Neural cell (in vitro differentiated cells): ENCODE results near the gene ATP2B1. TPM values are rescaled to one million over a fixed set of nuclear protein-coding genes. Genes with fewer than 3 reads are reported as not detected.

Source experiments
- H2AFZ ChIP-seq: fragments of 200-600, 300-800 bp; sonication (generic), shearing (Covaris generic); 2 replicates; pipeline ENCODE4 v1.6.0; 2014; ENCODE audit warnings: low read depth, mild to moderate bottlenecking, antibody characterized with exemption, low read length, moderate library complexity
- H3F3A ChIP-seq: fragments of 200-600 bp; shearing (Covaris generic); 2 replicates; pipeline ENCODE4 v1.6.1; 2016; ENCODE audit warnings: mild to moderate bottlenecking, moderate library complexity, mixed read lengths, antibody characterized with exemption, low read length; ENCODE audit not compliant: insufficient read depth, poor library complexity, severe bottlenecking
- H3K27ac ChIP-seq: fragments of 200-600, 300-800 bp; sonication (generic), shearing (Covaris generic); 2 replicates; pipeline ENCODE4 v1.5.1; 2014; ENCODE audit warnings: mild to moderate bottlenecking, low read length, moderate library complexity
- H3K27me3 ChIP-seq: fragments of 300-800, 200-600 bp; sonication (generic), shearing (Covaris generic); 2 replicates; pipeline ENCODE4 v1.6.0; 2014; ENCODE audit warnings: mild to moderate bottlenecking, low read depth, low read length, moderate library complexity; ENCODE audit not compliant: insufficient read depth
- H3K36me3 ChIP-seq: fragments of 300-800, 200-600 bp; sonication (generic), shearing (Covaris generic); 2 replicates; pipeline ENCODE4 v1.5.1; 2014; ENCODE audit warnings: mild to moderate bottlenecking, antibody characterized with exemption, low read length, moderate library complexity; ENCODE audit not compliant: insufficient read depth
- H3K4me2 ChIP-seq: fragments of 300-800, 200-600 bp; sonication (generic), shearing (Covaris generic); 2 replicates; pipeline ENCODE4 v1.6.0; 2014; ENCODE audit warnings: mild to moderate bottlenecking, low read length
- H3K4me3 ChIP-seq: fragments of 300-800, 200-600 bp; sonication (generic), shearing (Covaris generic); 2 replicates; pipeline ENCODE4 v1.5.1; 2014; ENCODE audit warnings: mild to moderate bottlenecking, low read length, moderate library complexity
- H3K79me2 ChIP-seq: fragments of 200-600 bp; shearing (Covaris generic); replicated peaks from 2 replicates; pipeline ENCODE4 v1.6.0; 2014; ENCODE audit warnings: mild to moderate bottlenecking, low read length, moderate library complexity; ENCODE audit not compliant: insufficient read depth
- H3K9ac ChIP-seq: fragments of 300-800, 200-600 bp; sonication (generic), shearing (Covaris generic); 2 replicates; pipeline ENCODE4 v1.6.1; 2016; ENCODE audit warnings: mild to moderate bottlenecking, low read length, mixed read lengths
- H3K9me2 ChIP-seq: fragments of 200-600 bp; shearing (Covaris generic); 2 replicates; pipeline ENCODE4 v1.6.1; 2016; ENCODE audit warnings: mild to moderate bottlenecking, low read length, mixed read lengths; ENCODE audit not compliant: insufficient read depth
- H3K9me3 ChIP-seq: fragments of 200-600, 300-800 bp; sonication (generic), shearing (Covaris generic); 2 replicates; pipeline ENCODE4 v1.6.1; 2016; ENCODE audit warnings: mild to moderate bottlenecking, mixed run types, low read length, moderate library complexity, mixed read lengths
- H4K20me1 ChIP-seq: fragments of 200-600 bp; shearing (Covaris generic); 2 replicates; pipeline ENCODE4 v1.6.1; 2016; ENCODE audit warnings: mild to moderate bottlenecking, mixed run types; ENCODE audit not compliant: insufficient read depth
- EP300 ChIP-seq: fragments of 450-650 bp; conservative IDR thresholded peaks from 2 replicates; pipeline ENCODE4 v1.6.1; 2014; ENCODE audit warnings: antibody characterized with exemption, mild to moderate bottlenecking, moderate library complexity; ENCODE audit not compliant: poor library complexity, severe bottlenecking
- EZH2 ChIP-seq: fragments of 200-600, 300-800 bp; shearing (Covaris generic), sonication (generic); IDR thresholded peaks from 2 replicates; pipeline ENCODE4 v1.6.1; 2014; ENCODE audit warnings: antibody characterized with exemption, low read length, borderline replicate concordance, mild to moderate bottlenecking; ENCODE audit not compliant: insufficient read depth, poor library complexity, severe bottlenecking
- MXI1 ChIP-seq: fragments of 450-650 bp; conservative IDR thresholded peaks from 2 replicates; pipeline ENCODE4 v1.6.1; 2014; ENCODE audit warnings: antibody characterized with exemption, mild to moderate bottlenecking; ENCODE audit not compliant: poor library complexity, severe bottlenecking
- POLR2AphosphoS5 ChIP-seq: IDR thresholded peaks from 2 replicates; pipeline ENCODE4 v1.6.1; 2012
- RAD21 ChIP-seq: fragments of 450-650 bp; conservative IDR thresholded peaks from 2 replicates; pipeline ENCODE4 v1.6.1; 2014; ENCODE audit warnings: antibody characterized with exemption, mild to moderate bottlenecking, moderate library complexity
- SMC3 ChIP-seq: fragments of 450-650 bp; conservative IDR thresholded peaks from 2 replicates; pipeline ENCODE4 v1.6.1; 2014; ENCODE audit warnings: antibody characterized with exemption, mild to moderate bottlenecking, moderate library complexity; ENCODE audit not compliant: poor library complexity
- TAF1 ChIP-seq: IDR thresholded peaks from 2 replicates; pipeline ENCODE4 v1.6.1; 2012; ENCODE audit warnings: low read depth
- polyA plus RNA-seq: library from polyadenylated mRNA; depleted of rRNA; stranded (reverse); fragments of >200 nt; gene quantifications from 2 replicates; pipeline ENCODE4 v1.2.3, GENCODE V29; 2014
- TF ChIP-seq, protein P1 (sequence below): fragments of 450-650 bp; IDR thresholded peaks from 2 replicates; pipeline ENCODE4 v1.5.1; 2014; ENCODE audit warnings: antibody characterized with exemption, mild to moderate bottlenecking, moderate library complexity; ENCODE audit not compliant: poor library complexity, severe bottlenecking
- TF ChIP-seq, protein P2 (sequence below): IDR thresholded peaks from 2 replicates; pipeline ENCODE4 v1.6.1; 2012; ENCODE audit warnings: borderline replicate concordance

Gene ATP2B1
- polyA plus RNA-seq, 1 donor from 2014 or later = 139 TPM

DNA sequence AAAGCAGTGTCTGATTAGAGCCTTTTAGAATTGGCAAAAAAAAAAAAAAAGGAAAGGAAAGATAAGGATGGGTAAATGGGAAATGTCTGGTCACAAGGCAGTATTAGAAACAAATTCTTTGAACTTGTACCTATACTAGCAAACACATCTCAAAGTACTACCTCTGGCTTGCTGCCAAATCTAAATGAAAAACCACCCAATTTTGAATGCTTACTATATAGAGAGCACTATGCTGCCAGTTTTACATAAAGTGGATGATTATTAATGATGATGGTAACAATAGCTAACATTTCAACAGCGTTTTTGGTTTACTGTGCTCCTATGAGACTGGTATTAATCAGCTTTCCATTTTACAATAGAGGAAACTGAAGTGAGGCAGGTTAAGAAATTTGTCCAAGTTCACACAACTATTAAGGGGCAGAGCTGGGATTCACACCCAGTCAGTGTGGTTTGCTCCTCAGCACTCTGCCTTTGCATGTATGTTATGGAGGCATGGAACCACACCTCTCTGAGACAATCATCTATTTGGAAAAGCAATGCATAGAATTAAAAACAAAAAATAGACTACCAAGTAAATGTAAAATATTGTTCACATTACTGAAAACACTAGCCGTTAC, 34.2 kb downstream of the ATP2B1 start:
- Histone ChIP-seq H2AFZ (no peak overlapping the region), H3K79me2 (peaks cover 46% of the 10 kb centered on the region), H3K9ac (no peak overlapping the region), H3F3A (peaks cover 6% of the 10 kb centered on the region), H4K20me1 (no peaks in the 10 kb centered on the region), H3K36me3 (no peaks in the 10 kb centered on the region), H3K27me3 (no peaks in the 10 kb centered on the region), H3K4me2 (no peak overlapping the region), H3K9me2 (no peaks in the 10 kb centered on the region), H3K27ac (no peak overlapping the region), H3K9me3 (no peaks in the 10 kb centered on the region), H3K4me3 (no peak overlapping the region)
- TF ChIP-seq EZH2 (no peak), RAD21 (no peak), MXI1 (no peak)
- TF ChIP-seq, protein P1, sequence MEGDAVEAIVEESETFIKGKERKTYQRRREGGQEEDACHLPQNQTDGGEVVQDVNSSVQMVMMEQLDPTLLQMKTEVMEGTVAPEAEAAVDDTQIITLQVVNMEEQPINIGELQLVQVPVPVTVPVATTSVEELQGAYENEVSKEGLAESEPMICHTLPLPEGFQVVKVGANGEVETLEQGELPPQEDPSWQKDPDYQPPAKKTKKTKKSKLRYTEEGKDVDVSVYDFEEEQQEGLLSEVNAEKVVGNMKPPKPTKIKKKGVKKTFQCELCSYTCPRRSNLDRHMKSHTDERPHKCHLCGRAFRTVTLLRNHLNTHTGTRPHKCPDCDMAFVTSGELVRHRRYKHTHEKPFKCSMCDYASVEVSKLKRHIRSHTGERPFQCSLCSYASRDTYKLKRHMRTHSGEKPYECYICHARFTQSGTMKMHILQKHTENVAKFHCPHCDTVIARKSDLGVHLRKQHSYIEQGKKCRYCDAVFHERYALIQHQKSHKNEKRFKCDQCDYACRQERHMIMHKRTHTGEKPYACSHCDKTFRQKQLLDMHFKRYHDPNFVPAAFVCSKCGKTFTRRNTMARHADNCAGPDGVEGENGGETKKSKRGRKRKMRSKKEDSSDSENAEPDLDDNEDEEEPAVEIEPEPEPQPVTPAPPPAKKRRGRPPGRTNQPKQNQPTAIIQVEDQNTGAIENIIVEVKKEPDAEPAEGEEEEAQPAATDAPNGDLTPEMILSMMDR = no peak

DNA sequence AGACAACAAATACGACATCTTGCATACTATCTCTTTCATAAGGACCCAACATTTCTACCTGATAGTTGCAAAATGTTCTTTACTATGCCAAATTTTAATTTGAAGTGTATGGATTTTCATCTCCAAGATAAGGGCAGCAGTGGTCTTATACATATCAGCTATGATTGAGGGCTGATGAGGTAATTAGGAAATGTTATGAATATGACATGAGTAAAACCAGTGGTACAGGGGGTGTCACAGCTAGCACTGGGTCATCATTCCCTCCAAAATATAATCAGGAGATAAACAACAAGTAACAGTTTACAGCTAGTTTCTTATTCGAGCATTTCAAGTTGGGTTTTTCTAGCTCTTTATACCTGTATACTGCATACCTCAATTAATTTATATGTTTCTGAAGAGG, 35.0 kb downstream of the ATP2B1 start:
- no peaks in the 10 kb centered on the region for H4K20me1 ChIP-seq
- no peak overlapping the region for H3K9ac ChIP-seq
- no peaks in the 10 kb centered on the region for H3K9me2 ChIP-seq
- no peak overlapping the region for H3K4me3 ChIP-seq
- no peaks in the 10 kb centered on the region for H3K36me3 ChIP-seq
- no peak overlapping the region for H3K4me2 ChIP-seq
- H3K27me3 ChIP-seq = no peaks in the 10 kb centered on the region
- no peak overlapping the region for H3K27ac ChIP-seq
- no peak overlapping the region for H2AFZ ChIP-seq
- H3K79me2 ChIP-seq = peaks cover 42% of the 10 kb centered on the region
- peaks cover 6% of the 10 kb centered on the region for H3F3A ChIP-seq
- TF ChIP-seq, protein P2, sequence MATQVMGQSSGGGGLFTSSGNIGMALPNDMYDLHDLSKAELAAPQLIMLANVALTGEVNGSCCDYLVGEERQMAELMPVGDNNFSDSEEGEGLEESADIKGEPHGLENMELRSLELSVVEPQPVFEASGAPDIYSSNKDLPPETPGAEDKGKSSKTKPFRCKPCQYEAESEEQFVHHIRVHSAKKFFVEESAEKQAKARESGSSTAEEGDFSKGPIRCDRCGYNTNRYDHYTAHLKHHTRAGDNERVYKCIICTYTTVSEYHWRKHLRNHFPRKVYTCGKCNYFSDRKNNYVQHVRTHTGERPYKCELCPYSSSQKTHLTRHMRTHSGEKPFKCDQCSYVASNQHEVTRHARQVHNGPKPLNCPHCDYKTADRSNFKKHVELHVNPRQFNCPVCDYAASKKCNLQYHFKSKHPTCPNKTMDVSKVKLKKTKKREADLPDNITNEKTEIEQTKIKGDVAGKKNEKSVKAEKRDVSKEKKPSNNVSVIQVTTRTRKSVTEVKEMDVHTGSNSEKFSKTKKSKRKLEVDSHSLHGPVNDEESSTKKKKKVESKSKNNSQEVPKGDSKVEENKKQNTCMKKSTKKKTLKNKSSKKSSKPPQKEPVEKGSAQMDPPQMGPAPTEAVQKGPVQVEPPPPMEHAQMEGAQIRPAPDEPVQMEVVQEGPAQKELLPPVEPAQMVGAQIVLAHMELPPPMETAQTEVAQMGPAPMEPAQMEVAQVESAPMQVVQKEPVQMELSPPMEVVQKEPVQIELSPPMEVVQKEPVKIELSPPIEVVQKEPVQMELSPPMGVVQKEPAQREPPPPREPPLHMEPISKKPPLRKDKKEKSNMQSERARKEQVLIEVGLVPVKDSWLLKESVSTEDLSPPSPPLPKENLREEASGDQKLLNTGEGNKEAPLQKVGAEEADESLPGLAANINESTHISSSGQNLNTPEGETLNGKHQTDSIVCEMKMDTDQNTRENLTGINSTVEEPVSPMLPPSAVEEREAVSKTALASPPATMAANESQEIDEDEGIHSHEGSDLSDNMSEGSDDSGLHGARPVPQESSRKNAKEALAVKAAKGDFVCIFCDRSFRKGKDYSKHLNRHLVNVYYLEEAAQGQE = no peak
- TF ChIP-seq RAD21 (no peak), SMC3 (no peak), MXI1 (no peak), EP300 (no peak), EZH2 (no peak), TAF1 (no peak), POLR2AphosphoS5 (no peak)
- TF ChIP-seq, protein P1 = no peak
- no peaks in the 10 kb centered on the region for H3K9me3 ChIP-seq
